ENCODE results near the gene AQP4.

AQP4 gene

GRCh38 chr18:26840965-26841364 is 24.5 kb downstream of the AQP4 start:
- DNase-seq (ENCODE audit: low read depth in 1 of 2, low spot score in 1 of 2) = no peak

DNA sequence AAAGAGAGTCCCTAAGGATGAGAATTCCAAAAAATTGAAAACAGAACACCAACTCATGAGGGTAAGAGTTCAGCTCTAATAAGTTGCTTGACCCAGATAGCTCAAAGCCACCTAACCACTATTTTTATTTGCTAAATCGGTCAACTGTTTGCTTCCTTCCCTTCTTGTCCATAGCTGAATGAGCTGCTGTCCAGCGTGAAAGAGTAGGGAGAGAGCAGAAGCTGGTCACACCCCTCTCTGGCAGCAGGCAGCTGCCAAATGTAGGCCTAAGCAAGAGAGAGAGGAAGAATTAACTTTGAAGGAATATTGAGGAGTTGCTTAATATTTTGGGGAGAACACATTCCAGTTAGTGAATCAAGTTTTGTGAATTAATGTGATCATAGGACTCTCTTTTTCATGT is 25.9 kb downstream of the AQP4 start:
- no peak for DNase-seq (ENCODE audit: low read depth in 1 of 2, low spot score in 1 of 2)

GRCh38 chr18:26832302-26832701 is 33.2 kb downstream of the AQP4 start:
- no peak for DNase-seq (ENCODE audit: low read depth in 1 of 2, low spot score in 1 of 2)

GRCh38 chr18:26827581-26827980 is 37.9 kb downstream of the AQP4 start:
- no peak for DNase-seq (ENCODE audit: low read depth in 1 of 2, low spot score in 1 of 2)

- DNase-seq (ENCODE audit: low read depth in 1 of 2, low spot score in 1 of 2) = no peak
Measured at GRCh38 chr18:26826656-26827235, 38.8 kb downstream of the AQP4 start.

DNA sequence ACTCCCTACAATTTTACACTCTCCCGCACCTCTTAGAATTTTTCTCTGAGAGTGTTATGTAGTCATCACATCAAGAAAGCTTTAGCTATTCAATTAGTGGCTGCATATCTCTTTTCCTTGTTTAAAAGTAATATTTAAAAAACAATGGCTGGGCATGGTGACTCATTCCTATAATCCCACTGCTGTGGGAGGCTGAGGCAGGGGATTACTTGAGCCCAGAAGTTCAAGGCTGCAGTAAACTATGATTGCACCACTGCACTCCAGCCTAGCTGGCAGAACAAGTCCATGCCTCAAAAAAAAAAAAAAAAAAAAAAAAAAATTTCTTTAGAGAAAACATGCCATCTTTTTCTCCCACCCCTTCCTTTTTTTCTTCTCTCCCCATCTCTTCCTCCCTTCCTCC is 44.3 kb downstream of the AQP4 start:
- no peak for DNase-seq (ENCODE audit: low read depth in 1 of 2, low spot score in 1 of 2)

DNA sequence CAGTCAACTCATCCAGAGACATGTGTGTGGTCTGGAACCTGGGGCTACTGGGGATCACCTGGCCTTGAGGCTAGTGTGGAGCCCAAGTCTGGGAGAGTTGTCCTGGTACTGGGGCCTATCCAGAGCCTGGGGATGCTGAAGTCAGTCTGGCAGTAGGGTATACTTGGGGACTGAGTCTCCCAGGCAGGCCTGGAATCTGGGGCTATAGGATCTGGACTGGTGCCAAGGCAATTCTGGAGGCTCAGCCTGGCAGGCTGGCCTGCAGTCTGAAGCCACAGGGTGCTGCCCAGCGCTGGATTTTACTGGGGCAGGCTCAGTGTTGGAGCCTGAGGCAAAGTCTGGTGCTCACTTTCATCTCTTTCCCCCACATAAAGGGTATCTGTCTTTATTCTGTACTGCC is 46.5 kb downstream of the AQP4 start:
- DNase-seq (ENCODE audit: low read depth in 1 of 2, low spot score in 1 of 2) = no peak

GRCh38 chr18:26818461-26818860 is 47.0 kb downstream of the AQP4 start:
- DNase-seq (ENCODE audit: low read depth in 1 of 2, low spot score in 1 of 2) = no peak

GRCh38 chr18:26813043-26813442 is 52.5 kb downstream of the AQP4 start:
- no peak for DNase-seq (ENCODE audit: low read depth in 1 of 2, low spot score in 1 of 2)

DNA sequence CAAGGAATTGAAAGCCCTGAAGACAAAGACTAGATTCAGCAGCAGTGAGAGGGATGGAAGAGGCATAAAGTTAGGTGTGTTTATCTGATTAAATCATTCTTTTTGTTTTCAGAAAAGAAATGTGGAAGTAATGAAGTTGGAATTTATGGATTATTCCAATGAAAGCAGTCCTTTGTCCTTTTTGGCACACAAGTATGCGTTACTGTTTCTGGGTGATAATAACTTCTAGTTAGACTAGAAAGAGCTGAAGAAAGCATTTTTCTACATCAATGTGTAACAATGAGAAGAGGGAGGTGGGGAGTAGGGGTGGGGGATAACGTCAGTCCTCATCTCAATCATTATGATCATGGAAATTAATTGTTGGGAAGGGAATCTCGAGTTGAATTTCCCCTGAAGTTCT is 53.0 kb downstream of the AQP4 start:
- DNase-seq (ENCODE audit: low read depth in 1 of 2, low spot score in 1 of 2) = no peak

DNA sequence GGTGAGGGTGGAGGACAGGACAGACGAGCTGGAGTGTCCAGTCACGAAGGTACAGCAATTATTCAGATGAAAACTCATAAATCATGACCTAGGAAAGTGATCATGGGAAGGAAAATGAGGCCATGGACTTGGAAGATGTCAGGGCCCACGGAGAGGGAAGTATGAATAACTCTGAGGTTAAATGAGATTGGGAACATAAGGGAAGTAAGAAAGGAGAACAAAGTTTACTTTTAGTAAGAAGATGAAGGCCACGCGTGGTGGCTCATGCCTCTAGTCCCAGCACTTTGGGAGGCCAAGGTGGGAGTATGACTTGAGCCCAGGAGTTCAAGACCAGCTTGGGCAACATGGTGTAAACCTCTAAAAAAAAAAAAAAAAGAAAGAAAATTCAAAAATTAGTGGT is 56.2 kb downstream of the AQP4 start:
- DNase-seq (ENCODE audit: low read depth in 1 of 2, low spot score in 1 of 2) = no peak

DNA sequence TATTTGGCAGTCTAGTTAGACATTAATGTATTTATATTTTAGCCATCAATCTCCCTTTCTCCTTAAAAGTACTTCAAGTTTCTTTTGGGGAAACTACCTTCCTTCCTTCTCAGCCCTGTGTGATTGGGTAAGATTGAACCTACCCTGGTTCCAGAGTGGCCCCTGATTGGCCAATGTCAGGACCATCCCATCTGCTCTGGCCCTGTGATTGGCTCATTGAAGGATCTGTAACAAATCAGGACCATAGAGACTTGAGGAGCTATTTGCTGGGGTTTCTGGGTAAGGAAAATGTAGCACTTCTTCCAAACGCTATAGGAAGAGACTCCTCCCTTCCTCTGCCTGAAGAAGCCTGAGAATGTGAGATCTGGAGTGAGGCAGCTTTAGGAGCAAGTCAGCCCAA is 59.3 kb downstream of the AQP4 start:
- DNase-seq (ENCODE audit: low read depth in 1 of 2, low spot score in 1 of 2) = no peak

GRCh38 chr18:26804519-26804918 is 61.0 kb downstream of the AQP4 start:
- no peak for DNase-seq (ENCODE audit: low read depth in 1 of 2, low spot score in 1 of 2)

DNA sequence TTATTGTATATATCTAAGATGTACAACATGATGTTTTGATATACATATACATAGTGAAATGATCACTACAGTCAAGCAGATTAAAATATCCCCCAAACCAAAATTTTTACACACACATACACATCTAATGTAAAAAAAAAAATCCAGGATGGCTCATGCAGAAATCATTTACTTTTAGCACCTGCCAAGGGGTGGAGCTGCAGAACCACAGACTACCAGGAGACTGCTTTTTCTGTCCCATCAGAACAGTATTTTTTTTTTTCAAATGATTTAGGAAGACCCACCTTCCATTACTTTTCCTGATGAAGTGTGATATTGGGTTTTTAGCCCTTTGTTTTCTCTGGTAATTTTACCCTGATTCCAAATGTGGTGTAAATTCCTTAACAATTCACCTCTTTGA is 61.9 kb downstream of the AQP4 start:
- DNase-seq (ENCODE audit: low read depth in 1 of 2, low spot score in 1 of 2) = no peak

GRCh38 chr18:26802330-26803200 is 62.9 kb downstream of the AQP4 start:
- DNase-seq (ENCODE audit: low read depth in 1 of 2, low spot score in 1 of 2) = no peak
